ENCODE results near the gene TBC1D5.
"Not testable (repeated sequence)": the region's sequence is repeated elsewhere in the genome, so short reads cannot be mapped to it uniquely, and the experiment has no call there.

The TBC1D5 gene

GRCh38 chr3:17394541-17395155 lies 347.8 kb downstream of the TBC1D5 start:
- DNase-seq, result no peak

GRCh38 chr3:17392516-17392915 lies 349.9 kb downstream of the TBC1D5 start:
- not testable (repeated sequence) for DNase-seq

GRCh38 chr3:17390785-17391184 lies 351.6 kb downstream of the TBC1D5 start:
- no peak for DNase-seq

- DNase-seq, result no peak
These were observed 355.3 kb downstream of the TBC1D5 start for GRCh38 chr3:17387108-17387507.

GRCh38 chr3:17386432-17386831 lies 356.0 kb downstream of the TBC1D5 start:
- DNase-seq, result no peak

GRCh38 chr3:17384567-17385296 lies 357.7 kb downstream of the TBC1D5 start:
- peak; percentile 29 to 49 for DNase-seq

GRCh38 chr3:17373304-17373703 lies 369.1 kb downstream of the TBC1D5 start:
- no peak for DNase-seq

- no peak for DNase-seq
These were observed 369.8 kb downstream of the TBC1D5 start for GRCh38 chr3:17372362-17373210.

GRCh38 chr3:17369973-17370372 lies 372.5 kb downstream of the TBC1D5 start:
- no peak for DNase-seq

- no peak for DNase-seq
These were observed 375.3 kb downstream of the TBC1D5 start for GRCh38 chr3:17367171-17367570.

- no peak for DNase-seq
These were observed 381.4 kb downstream of the TBC1D5 start for GRCh38 chr3:17360991-17361390.

- no peak for DNase-seq
These were observed 382.5 kb downstream of the TBC1D5 start for GRCh38 chr3:17359911-17360310.

GRCh38 chr3:17357035-17357710 lies 385.3 kb downstream of the TBC1D5 start:
- DNase-seq, result no peak

GRCh38 chr3:17356585-17356984 lies 385.8 kb downstream of the TBC1D5 start:
- DNase-seq, result no peak

GRCh38 chr3:17355591-17355990 lies 386.8 kb downstream of the TBC1D5 start:
- DNase-seq, result no peak

- no peak for DNase-seq
These were observed 388.1 kb downstream of the TBC1D5 start for GRCh38 chr3:17354341-17354740.

- DNase-seq, result no peak
These were observed 389.8 kb downstream of the TBC1D5 start for GRCh38 chr3:17352620-17353019.

GRCh38 chr3:17351193-17351592 lies 391.2 kb downstream of the TBC1D5 start:
- not testable (repeated sequence) for DNase-seq

- DNase-seq, result no peak
These were observed 393.3 kb downstream of the TBC1D5 start for GRCh38 chr3:17349093-17349492.

- no peak for DNase-seq
These were observed 400.3 kb downstream of the TBC1D5 start for GRCh38 chr3:17342119-17342518.

- no peak for DNase-seq
These were observed 401.7 kb downstream of the TBC1D5 start for GRCh38 chr3:17340693-17341092.

- no peak for DNase-seq
These were observed 402.2 kb downstream of the TBC1D5 start for GRCh38 chr3:17340261-17340660.

GRCh38 chr3:17339132-17339575 lies 403.3 kb downstream of the TBC1D5 start:
- no peak for DNase-seq

All from NCI-H526 (cell line).